NCI-H146 treated with DMSO at 0.1 percent for 48 hours (cell line): ENCODE measurements around the gene DGCR2.
A peak's percentile ranks its signal among the peaks of the same experiment; 100 is the strongest.

Experiments used
- DNase-seq: peaks from one replicate; lab custom pipeline; 2025; ENCODE audit not compliant: unreplicated experiment; lab: John Stamatoyannopoulos, UW

The DGCR2 gene

DNA sequence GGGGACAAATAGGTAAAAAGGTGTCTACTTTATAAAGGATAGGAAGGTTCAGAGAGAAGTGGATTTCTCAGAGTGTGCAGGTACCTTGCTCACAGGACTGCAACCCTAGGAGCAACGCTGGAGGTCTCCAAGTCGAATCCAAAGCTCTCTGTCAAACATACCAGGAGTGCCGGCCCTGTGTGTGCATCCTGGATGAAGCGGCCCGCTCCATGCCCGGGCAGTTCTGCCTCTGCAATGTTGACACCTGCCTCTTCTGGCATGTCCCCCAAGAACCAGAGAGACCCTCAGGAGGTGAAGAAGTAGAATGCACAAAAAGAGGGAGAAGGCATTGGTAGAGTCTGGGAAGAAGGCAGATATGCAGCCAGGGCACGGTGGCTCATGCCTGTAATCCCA lies 5.8 kb upstream of the DGCR2 start:
- no peak for DNase-seq

DNA sequence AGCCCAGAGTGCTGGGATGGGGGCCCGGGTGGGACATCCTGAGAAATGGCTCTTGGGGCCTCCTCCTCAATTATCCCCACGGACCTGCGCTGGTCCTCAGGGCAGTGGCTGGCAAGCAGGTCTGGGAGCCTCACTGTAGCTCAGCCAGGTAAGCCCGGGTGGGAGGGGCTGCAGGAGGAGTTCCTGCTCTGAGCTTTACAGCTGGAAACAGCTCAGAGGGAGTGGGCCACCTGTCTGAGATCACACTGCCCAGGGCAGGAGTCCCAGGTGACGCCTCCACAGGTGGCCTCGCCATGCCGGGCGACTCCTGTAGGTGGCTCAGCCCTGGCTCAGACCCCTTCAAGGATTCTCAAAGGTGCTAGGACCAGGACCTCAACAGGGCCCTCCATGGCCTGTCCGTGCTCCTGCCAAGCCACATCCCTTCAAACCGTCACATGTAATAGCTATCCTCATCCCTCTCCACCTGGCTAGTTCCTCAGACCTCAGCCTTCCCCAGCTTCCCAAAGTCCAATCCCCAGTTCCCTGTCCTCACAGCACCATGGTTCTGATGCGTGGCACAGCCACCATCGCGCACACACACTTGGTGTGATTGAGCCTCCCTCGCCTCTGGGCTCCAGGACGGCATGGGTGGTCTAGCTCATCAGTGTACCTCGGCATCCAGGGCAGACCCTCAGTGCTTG lies 5.3 kb upstream of the DGCR2 start:
- no peak for DNase-seq

DNA sequence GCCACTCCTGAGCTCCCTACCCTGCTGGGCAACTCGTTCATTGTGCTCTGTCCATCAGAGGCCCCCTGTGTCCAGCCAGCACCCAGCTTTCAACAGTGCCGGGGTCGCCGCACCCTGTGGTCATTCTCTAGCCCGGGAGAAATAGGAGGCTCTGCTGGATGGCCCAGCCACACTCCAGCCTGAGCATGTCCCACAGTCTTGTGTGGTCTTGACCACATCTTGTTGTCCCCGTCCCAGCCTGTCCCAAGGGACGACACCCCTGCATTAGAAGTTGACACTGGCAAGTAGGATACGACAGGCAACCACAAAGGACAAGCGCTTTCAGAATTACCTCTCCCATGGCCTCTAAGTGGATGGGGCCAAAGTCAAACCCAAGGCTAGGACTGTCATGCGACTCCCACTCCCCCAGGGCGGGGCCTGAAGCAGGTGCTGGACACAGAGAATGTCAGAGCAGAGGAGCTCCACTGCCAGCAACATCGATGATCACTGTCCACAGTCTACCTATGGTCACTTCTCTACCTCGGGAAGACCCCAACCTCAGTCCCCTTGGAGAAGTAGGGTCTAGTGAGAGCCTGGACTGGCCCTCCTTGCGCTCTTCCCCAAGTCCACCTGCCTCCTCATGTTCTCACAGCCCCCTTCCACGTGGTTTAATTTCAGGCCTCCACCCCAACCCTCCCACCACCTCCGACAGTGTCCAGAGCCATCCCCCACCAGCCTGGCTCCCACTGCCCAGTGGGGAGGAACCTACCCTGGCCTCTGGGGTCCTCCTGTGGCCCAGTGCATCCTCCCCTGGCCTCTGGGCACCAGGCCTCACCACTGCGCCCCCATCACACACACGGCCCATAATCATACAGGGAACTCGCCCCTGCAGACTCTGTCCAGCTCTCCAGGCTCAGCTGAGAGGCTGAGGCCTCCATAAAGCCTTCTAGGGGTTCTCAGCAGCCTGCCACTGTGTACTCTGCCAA lies 4.4 kb upstream of the DGCR2 start:
- DNase-seq, result no peak

DNA sequence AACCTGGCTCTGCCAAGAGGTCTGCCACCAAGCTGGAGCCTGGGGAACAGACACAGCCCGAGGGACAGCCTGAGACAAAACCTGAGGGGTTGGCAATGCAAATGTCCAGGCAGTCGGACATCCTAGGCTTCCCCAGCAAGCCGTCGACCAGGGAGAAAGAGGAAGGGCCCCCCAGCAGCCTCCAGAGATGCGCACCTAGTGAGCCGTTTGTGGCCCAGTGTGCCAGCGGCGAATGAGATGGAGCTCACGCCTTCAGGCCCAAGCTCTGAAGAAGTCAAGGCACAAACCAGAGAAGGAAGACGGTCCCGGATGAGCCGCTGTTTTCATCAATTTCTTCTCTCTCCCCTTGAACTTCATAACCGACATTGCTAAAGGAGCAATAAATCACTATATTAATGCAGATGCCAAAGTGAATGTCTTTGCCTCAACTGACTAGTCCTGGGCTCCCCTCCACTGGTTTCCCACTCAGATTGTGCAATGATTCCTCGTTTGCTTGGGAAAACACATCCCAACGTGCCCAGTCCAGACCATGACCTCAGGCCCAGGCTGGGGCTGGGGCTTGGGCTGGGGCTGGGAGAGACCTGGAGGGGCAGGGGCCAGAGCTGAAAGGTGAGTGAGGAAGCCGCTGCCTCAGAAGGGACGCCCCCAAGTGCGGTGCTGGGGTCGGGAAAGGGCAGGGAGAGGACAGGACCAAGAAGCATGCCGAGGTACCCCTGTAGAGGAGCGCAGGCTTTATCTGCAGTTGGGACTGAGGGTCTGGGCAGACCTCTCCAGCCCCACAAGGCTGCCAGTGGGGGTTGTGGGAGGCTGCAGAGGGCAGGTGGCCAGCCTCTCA lies 3.5 kb upstream of the DGCR2 start:
- no peak for DNase-seq

DNA sequence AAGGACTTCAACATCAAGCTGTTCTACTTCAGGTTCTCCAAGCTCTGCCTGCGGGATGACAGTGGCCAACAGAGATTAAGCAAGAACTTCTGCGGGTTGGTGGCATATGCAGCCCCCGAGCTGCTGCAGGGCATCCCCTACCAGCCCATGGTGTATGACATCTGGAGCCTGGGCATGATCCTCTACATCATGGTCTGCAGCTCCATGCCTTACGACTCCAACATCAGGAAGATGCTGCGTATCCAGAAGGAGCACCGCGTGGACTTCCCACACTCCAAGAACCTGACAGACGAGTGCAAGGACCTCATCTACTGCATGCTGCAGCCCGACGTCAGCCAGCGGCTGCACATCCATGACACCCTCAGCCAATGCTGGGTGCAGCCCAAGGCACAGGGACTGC lies 2.8 kb upstream of the DGCR2 start:
- DNase-seq, result no peak

DNA sequence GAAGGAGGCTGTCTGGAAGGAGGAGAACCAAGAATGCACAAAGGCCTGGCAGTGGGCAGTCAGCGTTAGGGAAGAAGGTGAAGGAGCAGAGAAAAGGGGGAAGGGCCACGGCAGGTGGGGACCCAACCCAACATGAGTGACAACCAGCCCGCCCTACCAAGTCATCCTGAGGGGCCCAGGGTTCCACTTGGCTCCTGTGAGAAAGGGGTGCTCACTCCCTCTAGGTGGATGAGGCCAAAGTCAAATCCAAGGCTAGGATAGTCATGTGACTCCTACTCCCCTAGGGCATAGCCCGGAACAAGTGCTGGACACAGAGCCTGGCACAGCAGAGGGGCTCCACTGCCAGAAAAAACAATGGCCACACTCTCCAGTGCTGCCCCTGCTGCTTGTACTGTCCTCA lies 2.2 kb upstream of the DGCR2 start:
- DNase-seq, result no peak

DNA sequence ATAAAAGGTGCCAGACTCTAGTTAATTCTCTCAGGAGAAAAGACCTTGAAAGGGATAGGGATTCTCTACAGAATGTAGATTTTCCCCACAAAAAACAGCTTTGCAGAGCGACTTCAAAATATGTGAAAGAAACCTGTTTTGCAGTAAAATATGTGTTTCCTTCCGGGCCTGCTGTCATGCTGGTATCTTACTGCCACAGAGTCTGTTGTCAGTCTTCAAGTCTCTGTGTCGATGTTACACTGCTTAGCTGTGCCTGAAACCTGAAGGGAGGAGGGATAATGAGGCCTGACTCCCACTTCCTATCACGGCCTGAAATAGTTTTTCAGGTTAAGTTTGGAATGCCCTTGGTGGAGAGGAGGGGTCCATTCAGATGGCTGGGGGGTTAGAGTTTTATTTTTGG lies 1.7 kb upstream of the DGCR2 start:
- DNase-seq, result no peak

DNA sequence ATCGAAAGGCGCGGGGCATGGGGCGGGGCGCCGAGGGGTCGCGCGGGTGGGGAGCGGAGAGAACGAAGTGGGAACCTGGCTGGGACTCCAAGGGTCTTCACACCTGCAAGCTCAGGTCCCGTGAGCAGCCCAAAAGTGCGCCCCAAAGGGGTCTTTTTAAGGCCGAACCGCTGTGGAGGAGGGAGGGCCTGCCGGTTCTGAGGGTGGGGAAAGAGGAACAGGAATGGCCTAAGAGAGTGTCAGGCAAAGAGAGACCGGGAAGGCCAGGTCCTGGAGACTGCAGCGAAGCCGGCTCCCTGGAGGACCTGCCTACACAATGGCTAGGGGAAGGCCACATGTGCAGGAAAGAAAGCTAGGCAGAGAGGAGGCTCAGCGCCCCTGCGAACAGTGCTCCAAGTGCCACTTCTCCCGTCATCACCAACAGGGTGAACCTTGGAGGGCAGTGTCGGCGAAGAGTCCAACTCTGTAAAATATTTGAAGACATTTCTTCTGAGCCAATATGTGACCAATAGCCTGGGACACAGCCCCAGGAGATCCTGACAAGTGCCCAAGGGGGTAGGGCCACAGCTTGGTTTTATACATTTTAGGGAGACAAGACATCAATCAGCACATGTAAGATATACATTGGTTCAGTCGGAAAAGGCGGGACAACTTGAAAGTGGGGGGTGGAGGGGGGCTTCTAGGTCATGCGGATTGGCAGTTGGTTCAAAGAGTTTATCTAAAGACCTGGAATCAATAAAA lies 710 bp upstream of the DGCR2 start:
- DNase-seq, result no peak

DNA sequence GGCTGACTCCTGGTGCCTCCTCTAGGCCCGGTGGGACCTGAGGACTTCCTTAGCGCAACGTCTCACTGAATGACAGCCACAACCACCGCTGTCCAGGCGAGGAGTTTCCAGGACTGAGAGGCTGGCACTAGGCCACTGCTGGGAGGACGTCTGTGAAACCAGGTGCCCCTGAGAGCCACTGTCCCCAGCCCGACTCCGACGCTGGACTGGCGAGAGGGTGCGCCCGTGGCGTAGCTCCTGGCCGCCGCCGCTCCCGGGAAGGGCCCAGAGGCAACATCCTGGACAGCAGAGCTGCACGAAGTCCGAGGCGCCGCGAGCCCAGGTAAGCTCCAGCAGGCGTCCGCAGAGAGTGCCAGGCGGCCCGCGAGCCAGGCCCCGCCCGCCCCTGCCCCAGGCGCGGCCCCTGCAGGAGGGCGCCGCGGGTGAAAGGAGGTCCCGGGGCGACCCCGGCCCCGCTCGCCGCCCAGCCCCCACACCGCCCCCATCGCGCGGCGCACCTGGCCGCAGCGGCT lies 525 bp downstream of the DGCR2 start:
- DNase-seq, result peak; percentile 27

DNA sequence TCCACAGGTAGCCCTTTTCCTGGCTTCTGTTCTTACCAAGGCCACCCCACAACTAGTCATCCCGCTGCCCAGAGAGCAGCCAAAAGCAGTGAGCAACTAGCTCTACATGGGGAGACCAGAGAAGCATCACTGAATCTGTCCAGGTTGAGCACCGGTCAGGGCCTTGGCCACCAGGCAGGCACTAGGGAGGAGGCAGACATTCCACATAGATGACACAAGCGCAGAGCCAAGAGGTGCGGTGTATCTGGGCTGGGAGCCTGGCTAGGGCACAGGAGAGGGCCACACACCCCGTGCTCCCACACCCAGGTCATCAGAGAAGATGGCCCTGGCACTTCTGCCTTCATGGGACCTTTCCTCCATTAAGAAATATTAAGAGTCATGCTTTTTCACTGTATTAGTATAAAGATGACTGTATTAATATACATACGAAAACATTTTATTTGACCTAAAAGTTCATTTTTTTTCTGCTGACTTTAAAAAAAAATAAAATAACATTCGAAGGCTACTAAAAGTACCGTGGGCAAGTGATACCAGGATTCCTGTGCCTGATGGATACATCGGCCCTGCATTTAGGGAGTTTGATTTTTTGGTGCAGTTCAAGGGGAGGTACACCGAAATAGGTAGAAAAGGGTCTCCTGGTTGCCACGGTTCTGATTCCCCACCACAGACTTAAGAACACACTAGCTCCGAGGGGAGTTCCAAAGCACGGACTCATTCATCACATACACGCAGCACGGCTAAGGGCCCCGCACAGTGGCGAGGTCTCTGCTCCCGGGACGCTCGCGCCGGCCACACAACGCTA lies 1.2 kb downstream of the DGCR2 start:
- DNase-seq, result no peak

DNA sequence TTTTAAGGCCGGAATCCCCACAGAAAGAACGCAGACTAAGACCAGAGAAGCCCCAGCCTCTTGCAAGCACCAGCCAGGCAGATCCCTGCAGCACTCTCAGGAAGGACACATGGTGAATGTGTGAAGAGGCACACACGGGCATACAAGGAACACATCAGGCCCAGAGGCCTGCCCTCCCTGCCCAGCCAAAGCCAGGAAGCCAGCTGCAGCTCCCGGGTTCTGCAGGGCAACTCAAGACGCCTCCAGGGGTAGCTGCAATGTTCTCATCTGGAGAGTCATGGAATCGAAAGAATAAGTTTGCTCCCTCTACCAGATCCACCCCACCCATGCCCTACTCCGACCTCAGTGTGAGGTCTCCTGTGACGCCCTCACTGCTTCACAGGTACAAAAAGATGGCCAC lies 2.3 kb downstream of the DGCR2 start:
- no peak for DNase-seq

DNA sequence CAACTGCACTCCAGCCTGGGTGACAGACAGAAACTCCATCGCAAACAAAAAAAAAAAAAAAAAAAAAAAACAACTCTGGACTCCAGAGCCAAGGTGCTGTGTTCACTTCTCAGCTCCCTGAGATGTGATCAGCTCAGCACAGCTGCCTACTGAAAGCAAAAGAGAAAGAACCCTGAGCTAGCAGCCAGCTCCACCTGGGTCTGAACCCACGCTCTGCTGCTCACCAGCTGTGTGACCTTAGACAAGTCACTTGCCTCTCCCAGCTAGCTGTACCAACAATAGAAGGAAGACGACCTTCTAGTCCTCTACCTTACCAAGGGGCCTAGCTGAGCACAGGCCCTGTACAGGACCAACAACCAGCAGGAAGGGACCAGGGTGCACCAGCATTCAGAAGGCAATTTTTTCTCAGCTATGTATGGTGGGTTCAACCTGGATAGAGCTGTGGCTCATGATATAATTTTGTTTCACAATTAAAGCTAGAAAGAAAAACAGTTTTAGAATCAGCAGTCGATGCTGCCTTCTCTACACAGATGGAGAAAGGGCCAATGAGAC lies 3.8 kb downstream of the DGCR2 start:
- no peak for DNase-seq

DNA sequence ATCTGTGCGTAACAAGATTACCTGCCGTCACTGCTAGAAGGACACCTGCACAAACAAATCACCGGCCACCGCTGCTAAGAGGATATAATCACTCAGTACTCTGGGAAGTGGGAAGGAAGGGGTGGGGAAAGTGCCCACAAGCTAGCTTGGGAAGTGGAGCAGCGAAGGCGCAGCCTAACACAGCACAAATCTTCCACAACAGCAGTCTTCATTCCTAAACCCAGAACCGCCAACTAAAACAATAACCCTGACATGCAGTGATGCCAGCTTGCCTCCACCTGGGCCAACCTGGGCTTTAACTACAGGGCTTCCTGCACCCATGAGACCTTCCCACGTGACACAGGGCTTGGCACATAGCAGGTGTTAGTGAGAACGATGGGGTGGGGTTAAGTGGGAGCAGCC lies 5.1 kb downstream of the DGCR2 start:
- no peak for DNase-seq

DNA sequence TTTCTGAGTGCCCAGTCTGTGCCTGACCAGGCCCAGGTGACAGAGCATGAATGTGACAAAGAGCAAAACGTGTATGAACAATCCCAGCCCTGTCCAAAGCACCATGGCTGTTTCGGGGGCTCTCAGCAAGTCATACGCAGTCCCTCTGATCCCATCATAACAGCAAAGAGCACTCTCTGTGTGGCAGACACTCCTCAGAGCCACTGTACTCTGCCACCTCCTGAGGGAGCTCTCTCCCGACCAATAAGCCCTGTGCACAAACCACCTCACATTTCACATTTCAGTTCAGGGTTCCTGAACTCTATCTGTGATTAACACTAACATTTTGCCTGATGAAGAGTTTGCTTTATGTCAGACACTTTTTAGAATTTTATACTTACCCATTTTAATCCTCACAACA lies 6.6 kb downstream of the DGCR2 start:
- DNase-seq, result no peak

DNA sequence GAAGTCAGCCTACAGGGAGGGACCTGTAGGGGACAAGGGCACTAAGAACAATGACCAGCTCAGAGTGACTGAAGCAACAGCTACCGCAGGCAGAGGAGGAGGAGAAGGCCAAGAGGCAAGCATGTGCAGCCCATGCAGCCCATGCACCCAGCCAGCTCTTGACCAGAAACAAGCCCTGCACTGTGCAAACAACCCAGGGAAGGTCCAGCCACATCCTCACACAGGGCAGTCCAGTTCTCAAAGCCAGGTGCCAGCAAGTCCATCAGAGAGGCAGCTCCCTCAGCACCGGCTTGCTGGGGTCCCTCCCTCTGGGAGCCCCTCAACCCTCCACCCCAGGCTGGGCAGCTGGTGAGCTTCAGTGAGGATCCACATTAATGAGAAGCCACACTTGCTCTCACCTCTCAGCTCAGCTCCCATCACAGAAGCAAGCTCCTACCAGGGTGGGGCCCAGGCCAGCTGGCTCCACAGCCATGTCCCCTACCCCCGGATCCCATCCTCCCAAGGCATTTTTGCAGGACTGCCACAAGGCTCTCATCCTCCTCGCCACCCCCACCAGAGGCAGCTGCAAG lies 7.1 kb downstream of the DGCR2 start:
- no peak for DNase-seq

DNA sequence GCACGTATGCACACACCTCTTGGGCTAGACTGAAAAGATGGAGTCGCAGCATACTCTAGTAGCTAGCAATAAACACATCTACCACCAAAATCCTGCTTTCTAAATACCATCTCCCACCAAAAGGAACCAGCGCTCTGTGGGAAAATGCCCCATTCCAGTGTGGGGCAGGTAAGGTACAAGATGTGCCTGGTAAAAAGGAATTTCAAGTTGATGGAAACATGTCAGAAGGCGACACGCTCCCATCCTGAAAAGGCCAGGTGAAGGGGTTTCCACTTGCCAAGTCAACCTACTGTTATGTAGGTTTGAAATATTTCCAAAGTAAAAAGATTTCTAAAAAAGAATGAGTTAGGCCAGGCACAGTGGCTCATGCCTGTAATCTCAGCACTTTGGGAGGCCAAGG lies 8.8 kb downstream of the DGCR2 start:
- DNase-seq, result no peak

DNA sequence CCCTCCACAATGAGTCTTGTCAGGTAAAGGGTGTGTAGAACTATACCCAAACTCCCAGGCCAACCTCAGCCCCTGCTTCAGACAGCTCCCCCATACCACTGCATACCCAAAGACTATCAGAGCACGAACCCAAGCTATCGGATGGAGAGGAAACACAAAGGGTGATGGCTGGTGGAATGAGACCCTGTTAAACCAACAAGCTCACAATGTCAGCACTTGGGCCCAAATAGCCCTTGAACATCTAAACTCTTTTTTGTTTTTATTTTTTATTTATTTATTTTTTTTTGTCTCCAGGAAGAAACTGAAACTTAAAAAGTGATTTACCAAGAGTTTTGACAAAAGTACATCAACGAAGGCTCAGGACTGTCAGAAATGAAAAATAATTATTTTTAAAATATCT lies 10.6 kb downstream of the DGCR2 start:
- no peak for DNase-seq

DNA sequence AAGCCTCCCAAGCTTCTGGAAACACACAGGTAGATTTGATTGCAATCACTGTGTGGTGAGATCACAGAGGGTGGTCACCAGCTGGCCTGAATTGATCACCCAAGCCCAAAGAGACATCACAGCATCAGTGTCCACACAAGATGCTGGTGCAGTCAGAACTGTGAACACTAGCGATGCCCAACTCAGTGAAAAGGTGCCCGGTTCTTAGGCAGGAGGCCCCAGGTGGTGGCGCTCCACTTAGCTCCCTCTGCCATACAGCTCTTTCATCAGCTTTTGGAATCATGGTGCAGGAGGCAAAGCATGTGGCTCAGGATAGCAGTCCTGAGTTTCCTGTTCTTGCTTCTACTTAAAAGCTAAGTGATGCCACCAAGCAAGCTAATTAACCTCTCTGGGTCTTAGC lies 11.1 kb downstream of the DGCR2 start:
- peak; percentile 3 for DNase-seq

DNA sequence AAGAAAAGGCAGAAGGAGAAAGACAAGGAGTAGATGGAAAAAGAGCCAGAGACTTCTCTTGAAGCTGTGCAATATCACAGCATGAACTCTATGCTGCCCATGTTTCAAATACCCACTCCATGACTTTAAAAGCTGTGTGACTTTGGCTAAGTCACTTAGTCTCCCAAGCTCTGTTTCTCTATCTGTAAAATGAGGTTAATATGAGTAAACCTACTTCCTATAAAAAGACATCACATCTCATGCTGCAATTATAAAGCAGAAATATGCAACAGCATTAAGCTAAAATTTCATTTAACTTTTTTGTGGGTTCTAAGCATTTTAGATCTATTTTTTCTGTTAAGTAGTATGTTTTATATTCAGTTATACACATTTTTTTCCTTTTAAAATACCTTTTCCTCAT lies 11.6 kb downstream of the DGCR2 start:
- no peak for DNase-seq
